NK-92 (cell line): ENCODE data around the gene VARS1.

ENCODE experiments used
- DNase-seq: peaks from one replicate; lab custom pipeline; 2025; ENCODE audit not compliant: unreplicated experiment; lab: John Stamatoyannopoulos, UW

VARS1 gene

DNA sequence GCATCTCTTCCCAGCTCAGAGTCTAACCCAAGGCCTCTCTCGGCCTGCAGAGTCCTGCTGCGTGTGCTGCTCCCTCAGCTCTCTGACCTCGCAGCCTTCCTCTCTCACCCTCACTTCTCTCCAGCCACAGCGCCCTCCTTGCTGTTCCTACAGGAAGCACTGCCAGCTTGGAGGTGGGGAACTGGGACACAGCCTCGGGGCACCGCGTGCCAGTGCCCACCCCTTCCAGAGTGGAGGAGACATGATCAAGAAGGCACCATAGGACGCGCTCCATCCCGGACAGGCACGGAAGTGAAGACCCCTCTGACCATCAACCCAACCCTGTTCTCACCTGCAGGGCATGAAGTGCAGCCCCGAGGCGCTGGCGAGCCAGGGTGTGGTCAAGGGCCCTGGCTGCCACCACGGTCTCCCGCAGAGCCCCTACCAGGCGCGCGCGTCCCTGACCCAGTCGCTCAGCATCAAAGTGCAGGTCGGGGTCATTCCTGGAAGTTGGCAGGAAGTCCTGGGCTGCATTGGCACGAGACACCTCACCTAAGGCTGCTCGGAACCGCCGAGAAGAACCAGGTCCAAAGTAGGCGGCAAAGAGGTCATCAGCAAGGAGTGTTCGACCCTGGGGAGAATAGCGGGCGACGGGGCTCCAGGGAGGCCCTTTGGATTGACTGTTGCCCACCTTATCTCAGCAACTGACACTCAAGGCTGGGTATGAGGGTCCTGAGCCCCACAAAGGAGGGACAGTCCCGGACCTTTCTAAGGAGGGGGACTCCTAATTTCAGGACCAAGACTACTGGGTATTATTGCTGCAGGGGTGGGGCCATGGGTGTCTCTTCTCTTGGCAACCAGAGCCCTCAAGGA lies 19.7 kb downstream of the VARS1 start:
- DNase-seq = no peak

DNA sequence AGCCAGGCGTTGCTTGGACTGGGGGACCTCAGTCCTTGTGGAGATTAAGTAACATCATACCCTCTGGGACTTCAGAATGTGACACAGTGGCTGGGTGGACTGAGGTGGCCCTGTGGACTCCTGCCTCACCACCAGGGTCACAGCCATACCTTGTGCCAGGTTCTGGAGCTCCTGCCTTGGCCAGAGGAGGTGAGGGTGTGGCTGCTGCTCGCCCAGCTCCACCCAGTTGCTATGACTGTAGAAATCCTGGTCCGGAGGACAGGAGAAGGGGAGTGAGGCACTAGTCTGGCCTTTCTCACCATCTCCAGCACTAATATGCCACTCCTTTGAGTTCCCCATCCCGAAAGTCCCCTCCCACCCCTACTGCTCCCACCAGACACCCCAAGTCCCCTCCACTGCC lies 20.4 kb downstream of the VARS1 start:
- DNase-seq = no peak

DNA sequence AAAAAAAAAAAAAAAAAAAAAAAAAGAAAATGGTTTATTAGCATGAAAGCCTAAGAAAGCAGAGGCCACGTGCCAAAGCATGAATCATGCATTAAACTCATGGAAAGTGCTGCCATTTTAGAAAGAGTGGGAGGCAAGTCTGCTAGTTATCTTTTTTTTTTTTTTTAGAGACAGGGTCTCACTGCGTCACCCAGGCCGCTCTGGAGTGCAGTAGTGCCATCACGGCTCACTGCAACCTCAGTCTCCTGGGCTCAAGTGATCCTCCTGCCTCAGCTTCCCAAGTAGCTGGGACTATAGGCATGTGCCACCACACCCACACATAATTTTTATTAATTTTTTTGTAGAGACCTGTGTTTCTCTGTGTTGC lies 23.6 kb downstream of the VARS1 start:
- DNase-seq = no peak

DNA sequence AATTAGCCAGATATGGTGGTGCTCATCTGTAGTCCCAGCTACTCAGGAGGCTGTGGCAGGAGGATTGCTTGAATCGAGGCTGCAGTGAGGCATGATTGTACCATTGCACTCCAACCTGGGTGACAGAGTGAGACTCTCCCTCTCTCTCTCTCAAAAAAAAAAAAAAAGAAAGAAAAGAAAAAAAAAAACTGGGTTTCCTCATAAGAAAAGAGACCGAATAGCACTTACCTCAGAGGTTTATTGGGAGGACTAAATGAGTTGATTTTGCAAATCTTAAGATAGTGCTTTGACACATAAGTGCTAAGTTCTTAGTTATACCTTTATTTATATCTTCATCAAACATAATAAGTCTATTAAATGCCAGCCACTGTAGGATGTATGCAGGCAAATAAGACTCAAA lies 24.7 kb downstream of the VARS1 start:
- DNase-seq = no peak

DNA sequence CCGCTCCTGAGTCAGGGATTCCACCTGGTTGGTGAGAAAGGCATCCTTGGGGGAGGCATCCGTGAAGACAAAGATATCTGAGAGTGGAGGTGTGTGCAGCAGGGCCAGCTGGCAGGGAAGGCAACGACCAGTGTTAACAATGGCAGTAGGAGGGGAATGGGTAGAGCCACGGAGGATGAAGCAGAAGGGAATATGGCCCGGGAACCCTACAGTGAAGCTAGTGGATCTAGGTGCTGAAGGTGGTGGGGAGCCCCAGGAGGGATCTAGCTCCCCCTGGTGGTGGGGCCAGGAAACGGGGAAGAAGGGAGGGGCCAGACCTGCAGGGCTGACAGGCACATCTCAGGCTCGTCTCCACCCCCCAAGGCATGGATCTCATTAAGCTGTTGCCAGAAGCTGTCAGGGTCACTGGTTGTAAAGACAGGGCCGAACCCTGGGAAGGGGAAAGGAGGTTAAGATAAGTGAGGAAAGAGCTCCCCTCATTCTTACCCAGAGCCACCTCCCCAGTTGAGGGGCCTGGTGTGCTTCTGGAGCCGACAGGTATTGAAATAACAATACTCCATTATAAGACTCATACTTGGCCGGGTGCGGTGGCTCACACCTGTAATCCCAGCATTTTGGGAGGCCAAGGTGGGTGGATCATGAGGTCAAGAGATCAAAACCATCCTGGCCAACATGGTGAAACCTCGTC lies 25.7 kb downstream of the VARS1 start:
- DNase-seq = no peak

DNA sequence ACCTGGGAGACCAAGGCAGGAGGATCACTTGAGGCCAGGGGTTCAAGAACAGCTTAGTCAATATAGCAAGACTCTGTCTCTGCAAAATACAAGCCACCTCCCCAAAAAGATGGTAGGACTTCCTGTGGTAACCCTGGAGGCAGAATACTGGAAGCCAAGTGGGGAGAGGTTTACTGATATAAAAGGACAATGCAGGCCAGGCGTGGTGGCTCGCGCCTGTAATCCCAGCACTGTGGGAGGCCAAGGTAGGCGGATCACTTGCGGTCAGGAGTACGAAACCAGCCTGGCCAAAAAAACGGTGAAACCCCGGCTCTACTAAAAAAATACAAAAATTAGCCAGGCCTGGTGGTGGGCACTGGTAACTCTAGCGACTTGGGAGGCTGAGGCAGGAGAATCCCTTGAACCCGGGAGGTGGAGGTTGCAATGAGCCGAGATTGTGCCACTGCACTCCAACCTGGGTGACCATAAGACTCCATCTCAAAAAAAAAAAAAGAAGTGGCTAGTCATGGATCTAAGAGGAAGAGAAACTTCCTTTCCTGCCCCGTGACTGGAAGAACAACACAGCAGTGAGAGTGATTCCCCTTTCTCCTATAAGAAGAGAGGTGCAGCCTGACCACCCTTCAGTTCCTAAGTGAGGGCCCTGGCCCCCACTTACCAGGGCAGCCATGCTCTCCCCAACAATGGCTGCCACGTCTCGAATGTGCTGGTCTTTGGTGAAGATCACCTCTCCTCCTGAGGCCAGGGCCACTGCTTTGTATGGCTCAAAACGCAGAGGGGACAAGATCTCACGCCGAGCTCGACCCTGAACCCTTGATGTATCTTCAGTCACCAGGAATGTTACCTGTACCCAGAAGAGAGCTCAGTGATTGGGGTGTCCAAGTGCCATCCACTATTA lies 26.9 kb downstream of the VARS1 start:
- no peak for DNase-seq

DNA sequence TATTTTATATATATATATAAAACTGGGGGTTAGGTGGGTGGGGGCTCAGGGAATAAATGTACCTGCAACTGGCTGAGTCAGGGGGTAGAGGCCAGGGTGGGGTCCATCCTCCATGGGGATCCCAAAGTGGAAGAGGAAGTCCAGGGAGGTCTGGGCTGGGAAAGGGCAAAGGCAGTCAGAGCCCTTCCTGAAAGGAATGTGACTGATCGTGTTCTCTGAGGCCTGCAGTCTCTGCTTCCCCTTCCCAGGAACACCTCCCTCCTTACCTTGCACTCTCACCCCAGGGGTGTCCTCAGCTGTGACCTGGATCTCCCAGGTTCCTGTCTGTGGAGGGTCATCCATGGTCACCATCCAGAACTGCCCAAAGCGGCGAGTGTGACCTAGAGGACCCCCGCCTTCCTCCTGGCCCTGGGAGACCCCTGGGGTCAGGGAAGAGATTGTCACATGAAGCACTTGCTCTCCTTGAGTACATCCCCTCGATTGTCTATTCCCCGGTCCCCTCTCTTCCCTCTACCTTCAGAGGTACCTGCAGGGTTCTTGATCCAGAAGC lies 28.4 kb downstream of the VARS1 start:
- DNase-seq = no peak

DNA sequence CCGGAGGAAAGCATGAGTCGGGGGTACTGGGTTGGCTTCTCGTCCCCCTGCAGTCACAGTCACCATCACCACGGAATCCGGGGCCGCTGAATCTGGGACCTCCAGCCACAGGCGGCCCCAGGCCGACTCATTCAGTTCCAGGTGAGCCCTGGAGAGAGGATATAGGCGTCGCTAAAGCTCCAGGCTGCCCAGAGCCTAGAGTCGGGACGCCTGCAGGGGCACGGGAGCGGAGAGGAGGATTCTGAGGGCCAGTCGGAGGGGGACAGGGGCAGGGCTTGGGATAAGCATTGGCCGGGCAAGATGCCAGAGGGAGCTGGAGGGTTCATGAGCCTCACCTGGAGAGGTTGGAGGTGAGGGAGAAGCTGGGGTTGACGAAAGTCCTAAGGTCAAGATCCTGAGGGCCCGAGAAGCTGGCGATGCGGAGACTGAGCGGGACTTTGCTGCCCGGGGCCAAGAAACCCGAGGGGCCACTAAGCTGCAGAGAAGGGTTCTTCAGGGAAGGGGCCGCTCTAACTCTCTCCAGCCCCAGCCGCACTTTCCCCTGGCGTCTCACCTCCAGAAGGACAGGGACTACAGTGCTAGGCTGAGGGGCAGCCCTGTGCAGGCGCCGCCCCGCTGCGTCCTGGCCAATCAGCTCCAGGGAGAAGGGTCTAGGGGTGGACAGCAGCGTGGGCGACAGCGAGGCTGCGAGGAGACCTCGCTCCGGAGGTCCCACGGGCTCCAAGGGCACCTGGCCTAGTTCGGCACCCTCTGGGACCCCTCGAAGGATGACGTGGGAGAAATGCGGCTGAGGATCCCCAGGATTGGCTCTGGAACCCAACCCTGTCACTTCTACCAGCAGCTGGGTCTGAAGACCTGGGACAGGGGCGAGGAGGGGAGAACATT lies 29.4 kb downstream of the VARS1 start:
- DNase-seq = no peak

DNA sequence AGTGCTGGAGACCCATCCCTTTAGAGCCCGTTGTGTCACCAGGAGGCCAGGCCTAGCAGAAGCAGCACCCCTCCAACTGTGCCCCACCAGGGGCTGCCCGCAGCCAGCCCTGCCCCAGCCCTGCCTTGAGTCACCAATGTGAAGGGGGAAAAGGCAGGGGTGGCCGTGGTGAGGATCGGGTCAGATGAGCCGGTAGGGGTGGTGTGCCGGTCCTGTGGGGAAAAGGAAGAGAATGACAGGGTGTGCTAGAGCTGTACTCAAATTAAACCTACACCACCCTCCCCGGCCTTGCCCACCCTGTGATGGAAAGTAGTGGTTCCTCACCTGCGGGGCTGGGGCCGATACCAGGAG lies 30.0 kb downstream of the VARS1 start:
- DNase-seq = no peak

DNA sequence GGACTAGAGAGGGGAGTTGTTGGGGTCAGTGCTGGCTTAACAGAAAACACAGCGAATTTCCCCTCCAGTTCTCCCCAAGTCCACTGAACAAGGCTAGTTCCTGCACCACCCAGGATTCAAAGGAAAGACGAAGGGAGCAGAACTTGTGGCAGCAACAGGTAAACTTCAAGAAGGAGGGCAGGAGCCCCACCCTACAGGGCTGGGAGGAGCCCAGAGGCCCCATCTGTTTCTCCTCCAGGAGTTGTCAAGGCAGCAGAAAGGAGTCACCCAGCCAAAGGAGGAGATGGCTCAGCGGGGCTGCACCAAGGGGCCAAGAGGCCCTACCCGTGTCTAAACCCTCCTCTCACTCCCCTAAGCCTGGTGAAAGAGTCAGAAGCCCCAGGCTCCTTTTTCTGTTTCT lies 31.4 kb downstream of the VARS1 start:
- DNase-seq = no peak

DNA sequence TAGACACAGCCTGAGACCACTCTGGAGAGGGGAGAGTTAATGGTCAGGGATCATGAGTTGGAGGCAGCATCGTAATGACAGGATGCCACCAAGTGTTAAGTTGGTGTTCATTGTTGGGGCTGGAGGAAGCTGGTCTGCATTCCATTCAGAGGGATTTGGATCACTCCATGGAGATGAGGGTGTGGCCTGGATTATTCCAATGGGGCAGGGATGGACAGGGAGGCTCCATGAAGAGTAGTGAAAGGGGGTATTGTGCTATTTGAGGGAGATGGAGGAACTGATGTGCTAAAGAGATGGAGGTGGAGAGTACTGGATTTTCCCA lies 32.0 kb downstream of the VARS1 start:
- no peak for DNase-seq

DNA sequence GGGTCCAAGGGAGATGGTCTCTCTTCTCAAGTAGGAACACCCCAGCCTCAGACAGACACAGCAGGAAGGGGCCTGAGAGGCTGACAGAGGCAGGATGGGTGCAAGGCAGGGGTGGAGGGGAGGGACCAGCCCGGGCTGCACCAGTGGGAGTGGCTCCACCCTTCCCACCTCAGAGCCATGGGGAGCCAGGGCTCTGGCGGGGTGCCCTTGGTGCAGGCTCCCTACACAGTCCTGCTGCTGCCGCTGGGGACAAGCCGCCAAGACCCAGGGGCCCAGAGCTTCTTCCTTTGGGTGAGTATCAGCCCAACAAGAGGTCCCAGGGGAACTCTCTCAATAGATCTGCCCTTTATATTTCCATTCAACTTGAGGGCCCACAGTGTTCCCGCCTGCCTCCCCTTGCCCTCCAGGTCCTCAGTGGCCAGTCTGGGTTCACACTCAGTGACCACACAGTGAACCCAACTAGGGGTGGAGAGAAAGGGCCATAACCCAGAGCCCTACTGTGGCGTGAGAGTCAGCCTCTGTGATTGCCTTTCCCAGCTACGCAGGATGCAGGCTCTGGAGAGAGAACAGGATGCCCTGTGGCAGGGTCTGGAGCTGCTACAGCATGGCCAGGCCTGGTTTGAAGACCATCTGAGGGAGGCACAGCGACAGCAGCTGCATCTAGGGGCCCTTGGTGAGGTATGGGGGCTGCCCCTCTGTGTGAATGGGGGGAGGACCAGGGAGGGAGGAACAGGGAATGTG lies 32.5 kb downstream of the VARS1 start:
- no peak for DNase-seq

DNA sequence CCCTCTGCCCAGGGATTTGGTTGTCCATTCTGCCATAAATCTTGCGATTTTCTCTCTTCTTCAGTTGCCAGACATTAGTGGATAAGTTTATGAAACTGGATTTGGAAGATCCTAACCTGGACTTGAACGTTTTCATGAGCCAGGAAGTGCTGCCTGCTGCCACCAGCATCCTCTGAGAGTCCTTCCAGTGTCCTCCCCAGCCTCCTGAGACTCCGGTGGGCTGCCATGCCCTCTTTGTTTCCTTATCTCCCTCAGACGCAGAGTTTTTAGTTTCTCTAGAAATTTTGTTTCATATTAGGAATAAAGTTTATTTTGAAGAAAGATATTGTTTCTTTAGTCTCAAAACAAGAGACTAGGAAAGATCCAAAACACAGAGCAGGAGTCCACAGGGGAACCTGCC lies 33.2 kb downstream of the VARS1 start, which contains the start of gene SAPCD1:
Gene SAPCD1 (plus strand): TSS at position 301 of the 400 bp plus-strand sequence. CDS start 399 bp downstream, outside the sequence.
- no peak for DNase-seq

DNA sequence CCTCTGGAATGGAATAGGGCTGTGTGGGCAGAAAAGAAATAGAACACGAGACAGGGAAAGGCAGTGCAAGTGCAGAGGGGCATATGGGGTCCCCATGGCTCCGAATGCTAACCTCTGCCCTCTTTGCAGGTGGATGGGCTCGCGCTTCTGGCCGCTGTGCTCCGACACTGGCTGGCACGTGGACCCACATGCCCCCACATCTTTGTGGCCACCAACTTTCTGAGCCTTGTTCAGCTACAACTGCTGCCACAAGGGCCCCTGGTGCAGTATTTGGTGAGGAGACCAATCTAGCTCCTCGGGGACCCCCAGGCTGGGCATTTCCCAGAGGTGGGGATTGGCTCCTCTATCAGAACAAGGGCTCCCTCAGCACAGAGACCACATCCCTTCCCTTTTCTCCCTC lies 34.2 kb downstream of the VARS1 start:
- DNase-seq = no peak

DNA sequence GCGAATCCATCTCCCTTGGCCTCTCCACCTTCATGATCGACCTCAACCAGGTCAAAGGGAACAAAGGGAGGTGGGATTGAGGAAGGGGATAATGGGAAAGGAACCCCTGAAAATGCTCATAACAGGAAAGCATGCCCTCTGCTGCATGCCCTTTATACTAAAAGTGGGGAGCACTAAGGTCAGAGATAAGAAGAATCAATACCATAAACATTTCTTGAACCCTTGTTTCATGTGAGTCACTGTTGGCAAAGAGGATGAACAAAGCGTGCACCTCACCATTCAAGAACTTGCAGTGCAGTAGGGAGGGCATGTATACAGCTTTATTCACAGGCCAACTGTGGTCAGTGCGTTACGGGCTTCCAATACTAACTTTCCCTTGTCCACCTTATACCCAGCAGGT lies 34.8 kb downstream of the VARS1 start:
- no peak for DNase-seq

DNA sequence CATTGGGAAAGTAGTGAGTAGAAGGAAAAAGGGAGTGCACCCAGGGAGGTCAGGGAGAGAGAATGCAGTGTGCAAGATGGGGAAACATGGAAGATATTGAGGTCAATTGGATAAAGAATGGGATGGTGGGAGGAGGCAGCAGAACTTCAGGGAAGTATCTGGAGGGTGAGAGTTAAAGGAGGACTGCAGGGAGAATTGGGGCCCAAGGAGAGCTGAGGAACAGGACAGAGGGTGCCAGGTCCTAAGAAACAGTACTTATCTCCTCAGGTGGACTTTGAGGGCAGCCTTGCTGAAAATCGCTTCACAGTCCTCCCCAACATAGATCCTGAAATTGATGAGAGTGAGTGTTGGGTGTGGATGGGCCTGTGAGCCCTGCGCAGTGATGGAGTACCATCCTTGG lies 37.3 kb downstream of the VARS1 start:
- no peak for DNase-seq

DNA sequence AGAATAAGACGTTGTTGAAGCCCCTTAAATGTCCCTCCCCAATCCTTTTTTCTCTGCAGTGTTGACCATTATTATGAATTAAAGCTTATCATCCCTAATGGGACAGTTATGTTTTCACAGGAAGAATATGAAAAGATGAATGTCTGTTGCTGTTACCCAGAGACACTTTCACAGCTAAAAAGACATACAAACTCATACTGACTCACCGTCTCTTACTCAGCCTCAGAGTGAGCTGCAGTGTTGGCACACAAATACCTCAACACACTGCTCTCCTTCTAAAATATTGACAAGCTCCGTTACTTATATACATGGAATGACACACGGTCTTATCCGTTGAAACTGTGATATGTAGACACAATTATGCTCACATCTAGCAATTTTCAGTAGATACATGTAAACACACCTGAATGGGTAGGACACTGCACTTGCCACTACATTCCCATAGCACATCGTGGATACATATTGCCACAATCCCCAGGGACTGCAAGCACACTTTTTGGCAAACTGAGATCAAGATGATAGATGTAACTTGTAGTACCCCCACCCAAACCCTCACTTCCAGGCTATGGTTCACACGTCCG lies 42.7 kb downstream of the VARS1 start:
- no peak for DNase-seq

DNA sequence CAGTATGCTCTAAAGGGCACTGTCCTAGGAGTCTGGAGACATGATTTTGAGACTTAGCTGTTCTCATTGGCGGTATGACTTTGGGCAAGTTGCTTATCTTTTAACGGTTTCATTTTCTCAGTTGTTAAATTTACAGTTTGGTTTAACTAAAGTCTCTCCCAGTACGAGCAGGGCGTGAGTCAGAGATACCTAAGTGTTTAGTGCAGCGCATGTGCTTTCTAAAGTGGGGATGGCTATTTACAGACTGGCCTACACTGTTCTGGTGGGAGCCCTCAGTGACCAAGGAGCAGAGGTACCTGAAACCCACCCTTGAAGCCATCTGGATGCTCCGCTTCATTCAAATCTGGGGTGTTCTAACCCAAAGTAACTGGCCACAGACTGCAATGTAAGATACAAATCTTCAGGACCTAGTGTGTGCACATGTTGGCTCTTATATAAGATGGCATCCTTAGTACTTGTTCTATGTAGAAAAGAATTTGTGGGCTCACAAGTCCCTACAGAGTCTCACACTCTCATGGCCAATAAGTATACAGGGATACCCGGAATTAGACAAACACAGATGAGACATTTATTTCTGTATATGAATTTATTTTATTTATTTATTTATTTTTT lies 45.0 kb downstream of the VARS1 start:
- DNase-seq = no peak
